ENCODE measurements around the gene TSR3.

Gene TSR3

GRCh38 chr16:1309888-1310831 is 41.5 kb downstream of the TSR3 start:
- peak in 2 of 3 experiments; percentile 23 to 56 for DNase-seq (ENCODE audit: low read depth in 3 of 3)

GRCh38 chr16:1308977-1309885 is 42.4 kb downstream of the TSR3 start, which contains the start of gene UBE2I:
Gene UBE2I (plus strand): TSS chr16:1309636. CDS start chr16:1314031, 4,395 bp downstream.
- DNase-seq (ENCODE audit: low read depth in 3 of 3): peak; percentile 95

DNA sequence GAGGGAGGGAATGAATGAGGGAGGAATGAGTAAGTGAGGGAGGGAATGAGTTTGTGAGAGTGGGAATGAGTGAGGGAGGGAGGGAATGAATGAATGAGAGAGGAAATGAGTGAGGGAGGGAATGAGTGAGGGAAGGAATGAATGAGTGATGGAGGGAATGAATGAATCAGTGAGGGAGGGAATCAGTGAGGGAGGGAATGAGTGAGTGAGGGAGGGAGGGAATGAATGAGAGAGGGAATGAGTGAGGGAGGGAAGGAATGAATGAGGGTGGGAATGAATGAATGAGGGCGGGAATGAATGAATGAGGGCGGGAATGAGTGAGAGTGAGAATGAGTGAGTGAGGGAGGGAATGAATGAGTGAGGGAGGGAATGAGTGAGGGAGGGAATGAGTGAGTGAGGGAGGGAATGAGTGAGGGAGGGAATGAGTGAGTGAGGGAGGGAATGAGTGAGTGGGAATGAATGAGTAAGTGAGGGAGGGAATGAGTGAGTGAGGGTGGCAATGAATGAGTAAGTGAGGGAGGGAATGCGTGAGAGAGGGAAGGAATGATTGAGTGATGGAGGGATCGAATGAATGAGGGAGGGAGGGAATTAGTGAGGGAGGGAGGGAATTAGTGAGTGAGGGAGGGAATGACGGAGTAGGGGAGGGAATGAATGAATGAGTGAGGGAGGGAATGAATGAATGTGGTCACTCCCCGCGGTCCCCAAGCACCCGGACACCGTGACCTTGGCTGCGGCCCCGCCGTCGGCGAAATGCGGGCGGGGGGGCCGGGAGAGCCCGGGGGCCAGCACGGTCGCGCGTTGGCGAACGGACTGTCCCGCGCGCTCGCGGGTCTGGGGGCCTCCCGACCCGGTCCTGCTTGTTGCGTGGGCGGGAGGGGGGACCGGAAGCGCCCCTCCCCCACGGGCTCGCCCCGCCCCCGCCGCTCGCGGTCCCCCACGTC is 43.4 kb downstream of the TSR3 start:
- no peak for DNase-seq (ENCODE audit: low read depth in 3 of 3)

DNA sequence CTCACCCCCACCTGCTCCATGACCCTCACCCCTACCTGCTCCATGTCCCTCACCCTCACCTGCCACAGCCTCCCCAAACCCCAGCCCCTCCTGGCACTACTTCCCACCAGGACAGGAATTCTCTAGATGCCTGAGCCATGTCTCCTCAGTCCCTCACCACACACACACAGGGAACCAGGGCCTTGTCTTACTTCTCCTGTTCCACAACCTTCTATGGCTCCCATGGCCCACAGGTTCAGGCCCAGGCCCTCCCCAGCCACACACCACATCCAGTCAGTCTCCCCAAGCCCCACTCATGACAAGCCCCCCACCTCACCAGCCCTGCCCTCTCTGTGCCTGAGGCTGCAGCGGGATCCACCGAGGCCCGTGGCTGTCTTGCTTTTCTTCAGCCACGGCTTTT is 45.3 kb downstream of the TSR3 start:
- no peak for DNase-seq (ENCODE audit: low read depth in 3 of 3)

DNA sequence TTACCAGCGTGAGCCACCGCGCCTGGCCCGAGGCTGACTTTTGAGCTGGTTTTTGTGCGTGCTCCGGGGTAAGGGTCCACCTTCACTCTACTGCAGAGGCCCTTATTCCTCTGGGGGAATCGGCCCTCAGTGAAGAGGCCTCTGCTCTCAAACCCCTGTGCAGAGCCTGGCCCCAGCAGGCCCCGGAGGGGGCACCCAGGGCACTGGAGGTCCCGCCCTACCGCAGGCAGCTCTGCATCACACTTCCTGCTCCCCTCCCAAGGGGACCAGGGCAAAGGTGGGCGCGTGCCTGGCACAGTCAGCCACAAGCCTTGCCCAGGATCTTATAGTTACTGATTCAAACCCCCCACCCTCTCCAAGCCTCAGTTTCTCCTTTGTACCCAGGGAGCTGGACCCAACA is 45.9 kb downstream of the TSR3 start:
- DNase-seq (ENCODE audit: low read depth in 3 of 3): no peak

DNA sequence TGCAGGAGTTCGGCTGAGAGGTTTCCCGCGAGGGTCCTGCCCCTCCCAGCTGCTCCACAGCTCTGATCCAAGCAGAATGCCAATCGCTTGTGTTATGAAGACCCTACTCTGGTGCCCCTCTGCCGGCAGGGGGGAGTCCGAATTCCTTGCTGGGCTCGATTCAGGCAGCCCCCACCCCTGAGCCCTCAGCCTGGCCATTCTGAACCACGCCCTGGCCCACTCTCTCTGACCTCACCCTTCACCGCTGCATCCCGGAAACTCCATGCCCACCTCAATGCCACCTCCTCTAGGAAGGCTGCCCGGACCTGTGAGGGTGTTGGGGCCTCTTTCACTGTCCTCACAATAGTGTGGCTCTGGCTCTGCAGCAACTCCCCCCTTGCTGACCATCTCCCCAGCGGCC is 50.1 kb downstream of the TSR3 start:
- DNase-seq (ENCODE audit: low read depth in 3 of 3): no peak

DNA sequence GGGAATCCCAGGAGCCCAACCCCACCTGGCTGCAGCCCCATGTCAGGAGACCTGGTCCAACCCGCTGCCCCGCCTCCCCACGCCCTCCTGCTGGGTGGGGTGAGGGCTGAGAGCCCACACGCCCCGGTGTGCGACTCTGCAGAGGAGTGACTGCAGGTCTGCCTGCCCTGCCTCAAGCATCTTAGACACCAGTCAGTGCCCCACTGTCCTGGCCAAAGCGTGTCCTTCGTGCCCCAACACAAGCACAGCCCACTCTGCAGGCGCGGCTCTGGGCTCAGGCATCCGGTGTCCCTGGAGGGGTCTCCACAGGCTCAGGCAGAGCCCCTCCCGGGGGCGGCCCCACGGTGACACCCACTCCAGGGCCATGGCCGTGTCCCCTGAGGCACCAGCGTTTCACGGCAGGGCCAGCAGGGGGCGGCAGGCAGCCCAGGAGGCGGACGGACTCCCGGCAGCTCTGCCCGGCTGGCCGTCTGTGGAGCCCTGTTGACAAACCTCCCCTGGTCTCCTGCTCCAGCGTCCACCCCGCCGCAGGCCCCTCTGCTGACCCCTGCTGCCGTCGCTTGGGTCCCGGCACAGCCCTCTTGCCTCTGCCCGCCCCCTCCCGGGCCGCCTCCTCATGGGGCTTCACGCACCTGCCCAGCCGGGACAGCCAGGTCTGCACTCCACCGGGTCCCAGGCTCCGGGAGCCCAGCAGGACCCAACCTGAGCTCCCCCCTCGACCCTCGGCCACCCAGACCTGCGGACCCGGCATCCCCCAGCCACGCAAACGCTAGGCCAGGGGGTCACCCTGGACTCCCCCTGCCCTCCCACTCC is 50.8 kb downstream of the TSR3 start:
- peak; percentile 48 to 72 (median 49) for DNase-seq (ENCODE audit: low read depth in 3 of 3)

DNA sequence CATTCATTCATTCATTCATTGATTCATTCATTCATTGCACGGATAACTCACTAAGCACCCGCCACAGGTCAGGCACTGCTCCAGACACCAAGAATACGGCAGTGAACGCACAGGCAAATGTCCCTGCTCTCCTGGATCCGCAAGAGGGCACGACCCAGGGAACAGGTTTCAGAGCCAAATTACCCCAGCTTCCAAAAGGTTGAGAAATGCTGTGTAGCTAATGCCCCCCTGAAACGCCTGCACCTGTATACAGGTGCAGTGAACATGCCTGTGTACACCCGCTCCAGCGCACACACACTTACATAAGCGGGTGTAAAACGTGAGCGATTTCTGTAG is 51.8 kb downstream of the TSR3 start:
- DNase-seq (ENCODE audit: low read depth in 3 of 3): no peak

All from stimulated activated CD4-positive, alpha-beta T cell treated with anti-CD3 and anti-CD28 coated beads, TNF-alpha, amount 100 ng/mL, for 24 hours (primary cell).